Embryonic facial prominence (tissue), 1 donor: ENCODE measurements around the gene METRN.
"Not testable (repeated sequence)": the region's sequence is repeated elsewhere in the genome, so short reads cannot be mapped to it uniquely, and the experiment has no call there.

Experiments used
- DNase-seq: peaks from one replicate; pipeline ENCODE4 v3.0.0-alpha.2; 2016; ENCODE audit errors: extremely low spot score

Gene METRN

GRCh38 chr16:734981-735881 is 20.3 kb downstream of the METRN start:
- DNase-seq, result no peak

GRCh38 chr16:735982-736453 is 21.1 kb downstream of the METRN start:
- DNase-seq, result no peak

GRCh38 chr16:736936-737481 is 22.1 kb downstream of the METRN start:
- no peak for DNase-seq

DNA sequence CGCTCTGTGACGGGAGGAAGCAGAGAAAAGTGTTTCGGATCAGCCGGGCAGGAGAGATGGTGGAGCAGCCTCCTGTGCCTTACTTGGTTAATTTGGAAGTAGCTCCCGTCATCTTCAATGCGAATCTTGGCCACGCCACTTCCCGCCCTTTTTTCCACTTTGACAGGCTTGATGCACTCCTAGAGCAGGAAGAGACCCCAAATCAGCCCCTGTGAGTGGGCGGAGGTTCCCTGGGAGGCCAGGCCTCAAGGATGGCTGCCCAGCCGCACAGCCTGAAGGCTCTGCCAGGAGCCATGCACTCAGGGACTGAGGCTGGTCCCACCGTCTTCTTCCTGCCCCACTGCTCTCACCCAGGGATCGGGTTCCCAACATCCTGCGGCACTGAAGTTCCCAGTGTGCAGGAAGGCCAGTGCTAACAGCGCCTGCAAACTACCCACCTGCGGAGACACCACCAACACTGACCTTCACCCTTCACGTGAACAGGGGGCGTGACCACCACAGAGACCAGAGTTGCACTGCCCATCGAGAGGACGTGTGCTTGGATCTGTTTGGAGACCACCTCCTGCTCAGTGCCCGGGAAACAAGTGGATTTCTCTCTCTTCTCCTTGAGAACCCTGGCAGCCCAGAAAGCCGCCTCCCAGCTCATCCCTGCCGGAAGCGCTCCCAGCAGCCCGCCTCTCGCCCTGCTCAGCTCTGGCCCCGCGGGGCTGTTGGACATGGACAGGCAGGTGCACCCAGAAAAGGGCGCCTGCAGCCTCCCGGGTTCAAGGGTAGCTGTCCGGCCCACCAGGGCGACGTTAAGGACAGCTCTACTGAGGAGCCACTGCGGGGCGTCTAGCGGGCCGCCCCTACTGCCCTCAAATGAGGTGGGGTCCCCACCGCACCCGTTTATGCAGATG is 24.9 kb downstream of the METRN start:
- DNase-seq, result no peak

- DNase-seq, result no peak
These were observed 25.5 kb downstream of the METRN start for GRCh38 chr16:740459-740763.

- peak; percentile 80 for DNase-seq
These were observed 26.0 kb downstream of the METRN start, which contains the start of gene CIAO3 for GRCh38 chr16:740764-741505. Gene CIAO3, minus strand, starts transcription at chr16:740997. Its CDS starts 12 bp downstream, at chr16:740985.

DNA sequence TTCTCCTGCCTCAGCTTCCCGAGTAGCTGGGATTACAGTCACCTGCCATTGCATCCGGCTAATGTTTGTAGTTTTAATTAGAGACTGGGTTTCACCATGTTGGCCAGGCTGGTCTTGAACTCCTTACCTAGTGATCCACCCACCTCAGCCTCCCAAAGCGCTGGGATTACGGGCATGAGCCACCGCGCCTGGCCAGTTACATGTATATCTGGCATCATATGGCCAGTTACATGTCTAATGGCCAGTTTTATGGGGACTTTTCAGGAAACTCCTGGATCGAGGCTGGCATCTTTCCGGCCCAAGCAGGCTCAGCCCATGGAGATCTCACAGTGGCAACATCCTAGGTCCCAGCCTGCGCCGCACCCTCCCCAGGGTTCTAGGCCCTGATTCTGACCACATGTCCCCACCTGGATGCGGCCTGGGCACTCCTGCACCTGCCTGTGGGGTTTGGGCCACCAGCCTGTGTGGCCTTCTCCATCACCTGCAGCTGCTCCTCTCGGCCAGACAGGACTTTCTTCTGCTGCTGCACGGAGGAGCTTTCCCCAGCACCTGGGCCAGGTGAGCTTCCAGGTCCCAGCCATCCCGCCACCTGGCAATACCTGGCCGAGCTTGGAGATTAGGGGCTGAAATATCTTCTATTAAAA is 27.2 kb downstream of the METRN start:
- DNase-seq, result no peak

DNA sequence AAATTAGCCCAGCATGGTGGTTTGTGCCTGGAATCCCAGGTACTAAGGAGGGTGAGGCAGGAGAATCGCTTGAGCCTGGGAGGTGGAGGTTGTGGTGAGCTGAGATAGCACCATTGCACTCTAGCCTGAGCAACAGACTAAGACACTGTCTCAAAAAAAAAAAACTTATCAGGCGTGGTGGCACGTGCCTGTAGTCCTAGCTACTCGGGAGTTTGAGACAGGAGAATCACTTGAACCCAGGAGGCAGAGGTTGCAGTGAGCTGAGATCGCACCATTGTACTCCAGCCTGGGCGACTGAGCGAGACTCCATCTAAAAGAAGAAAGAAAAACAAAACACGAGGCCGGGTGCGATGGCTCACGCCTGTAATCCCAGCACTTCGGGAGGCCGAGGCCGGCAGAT is 28.0 kb downstream of the METRN start:
- DNase-seq, result not testable (repeated sequence)

- DNase-seq, result no peak
These were observed 29.0 kb downstream of the METRN start for GRCh38 chr16:743794-744500.

DNA sequence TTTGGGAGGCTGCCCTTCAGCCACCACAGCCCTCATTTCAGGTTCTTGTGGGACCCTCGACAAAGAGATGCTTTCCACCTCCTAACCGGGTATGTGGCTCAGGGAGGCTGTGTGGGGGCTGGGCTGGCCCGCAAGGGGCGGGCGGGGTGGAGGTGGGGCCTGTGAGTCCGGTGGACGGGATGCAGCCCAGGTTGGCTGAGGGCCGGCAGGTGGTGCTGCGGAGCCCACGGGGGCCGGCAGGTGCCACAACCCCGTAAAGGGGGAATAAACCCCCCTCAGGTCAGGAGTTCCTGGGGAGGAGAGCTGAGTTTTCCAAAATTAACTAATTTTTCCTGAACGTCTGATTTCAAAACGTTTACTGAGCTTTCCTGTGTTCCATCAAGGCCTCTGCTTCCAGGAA is 30.8 kb downstream of the METRN start:
- no peak for DNase-seq

DNA sequence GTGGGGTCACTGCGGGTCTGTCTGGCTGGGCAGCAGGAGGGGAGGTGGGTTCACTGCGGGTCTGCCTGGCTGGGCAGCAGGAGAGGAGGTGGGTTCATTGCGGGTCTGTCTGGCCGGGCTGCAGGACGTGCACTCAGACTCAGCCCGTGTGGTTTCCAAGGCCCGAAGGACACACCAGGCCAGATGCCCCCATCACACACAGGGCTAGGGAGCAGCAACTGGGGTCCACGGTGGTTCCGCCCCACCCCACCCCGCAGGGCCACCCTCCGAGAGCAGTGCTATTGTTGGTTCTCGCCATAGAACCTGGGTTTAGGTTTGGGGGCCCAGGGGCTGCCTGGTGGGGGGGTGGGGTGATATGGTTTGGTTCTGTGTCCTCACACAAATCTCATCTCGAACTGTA is 31.7 kb downstream of the METRN start:
- no peak for DNase-seq

DNA sequence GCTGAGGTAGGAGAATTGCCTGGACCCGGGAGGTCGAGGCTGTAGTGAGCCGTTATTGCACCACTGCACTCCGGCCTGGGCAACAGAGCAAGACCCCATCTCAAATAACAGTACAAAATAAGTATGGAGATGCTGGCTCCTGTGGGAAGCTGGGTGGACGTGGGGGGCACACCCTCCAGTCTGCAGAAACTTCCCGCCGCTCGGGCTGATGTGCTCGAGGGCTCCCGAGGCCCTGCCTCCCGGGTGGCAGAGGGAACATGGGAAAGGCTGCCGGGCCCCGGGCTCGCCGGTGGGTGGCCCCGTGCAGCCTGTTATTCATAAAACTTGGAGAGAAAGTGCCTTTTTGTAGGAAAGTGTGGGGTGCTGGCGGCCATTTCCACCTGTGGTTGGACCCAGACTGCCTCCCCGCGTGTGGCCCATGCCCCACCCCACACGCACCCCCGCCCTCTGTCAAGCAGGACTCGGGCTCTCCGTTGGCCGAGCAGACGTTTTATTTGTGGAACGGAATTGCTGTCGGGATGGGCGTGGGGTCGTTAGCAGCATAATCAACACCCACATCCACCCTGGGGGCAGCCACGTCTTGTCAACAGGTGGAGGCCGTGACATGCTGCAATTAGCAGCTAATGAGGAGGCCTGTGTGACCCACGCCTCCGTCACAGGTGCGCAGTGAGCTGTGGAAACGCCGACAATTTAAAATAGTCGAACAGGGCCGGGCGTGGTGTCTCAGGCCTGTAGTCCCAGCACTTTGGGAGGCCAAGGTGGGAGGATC is 33.2 kb downstream of the METRN start:
- DNase-seq, result no peak

- DNase-seq, result no peak
These were observed 34.1 kb downstream of the METRN start for GRCh38 chr16:749010-749409.

- no peak for DNase-seq
These were observed 35.6 kb downstream of the METRN start for GRCh38 chr16:750485-750884.

- no peak for DNase-seq
These were observed 36.5 kb downstream of the METRN start for GRCh38 chr16:751152-752006.

- DNase-seq, result no peak
These were observed 37.0 kb downstream of the METRN start for GRCh38 chr16:752007-752312.

DNA sequence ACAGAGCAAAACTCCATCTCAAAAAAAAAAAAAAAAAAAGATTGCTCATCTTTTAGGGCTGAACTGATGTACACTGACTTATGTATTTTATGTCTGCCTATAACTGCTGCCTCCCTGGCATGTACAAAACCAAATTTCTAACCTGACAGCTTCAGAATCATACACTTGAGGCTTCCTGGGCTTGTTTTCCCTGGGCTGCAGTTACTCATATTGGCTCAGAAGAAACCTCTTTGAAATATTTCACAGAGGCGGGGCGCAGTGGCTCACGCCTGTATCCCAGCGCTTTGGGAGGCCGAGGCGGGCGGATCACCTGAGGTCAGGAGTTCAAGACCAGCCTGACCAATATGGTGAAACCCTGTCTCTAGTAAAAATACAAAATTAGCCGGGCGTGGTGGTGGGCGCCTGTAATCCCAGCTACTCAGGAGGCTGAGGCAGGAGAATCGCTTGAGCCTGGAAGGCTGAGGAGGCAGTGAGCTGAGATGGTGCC is 39.2 kb downstream of the METRN start:
- not testable (repeated sequence) for DNase-seq

DNA sequence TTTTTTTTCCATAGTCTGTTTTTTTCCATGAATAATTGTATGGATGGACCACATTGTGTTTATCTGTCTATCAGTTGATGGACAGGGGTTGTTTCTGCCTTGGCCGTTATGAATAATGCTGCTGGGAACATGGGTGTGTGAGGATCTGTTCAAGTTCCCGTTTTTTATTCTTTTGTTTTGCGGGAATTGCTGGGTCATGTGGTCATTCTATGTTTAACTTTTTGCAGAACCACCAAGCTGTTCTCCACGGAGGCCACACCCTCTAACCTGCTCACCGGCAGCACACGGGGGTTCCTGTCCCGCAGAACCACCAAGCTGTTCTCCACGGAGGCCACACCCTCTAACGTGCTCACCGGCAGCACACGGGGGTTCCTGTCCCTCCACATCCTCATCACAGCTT is 39.7 kb downstream of the METRN start:
- DNase-seq, result no peak

- no peak for DNase-seq
These were observed 41.5 kb downstream of the METRN start for GRCh38 chr16:756428-756827.
